ACC112 (cell line): ENCODE data around the gene TUBG1.

ENCODE experiments used
- H2AFZ ChIP-seq: fragments of 200-600 bp; sonication (generic); one replicate; pipeline ENCODE4 v1.6.0; 2017; ENCODE audit warnings: antibody characterized with exemption, low read length; ENCODE audit not compliant: unreplicated experiment
- H3K27ac ChIP-seq: fragments of 200-600 bp; sonication (generic); 2 replicates; pipeline ENCODE4 v1.5.1; 2014; ENCODE audit warnings: low read depth, mild to moderate bottlenecking, antibody characterized with exemption, low read length, moderate library complexity
- H3K27me3 ChIP-seq: fragments of 200-600 bp; sonication (generic); 2 replicates; pipeline ENCODE4 v1.6.1; 2014; ENCODE audit warnings: mild to moderate bottlenecking, antibody characterized with exemption, low read length, moderate library complexity, mixed read lengths; ENCODE audit not compliant: insufficient read depth
- H3K36me3 ChIP-seq: fragments of 200-600 bp; sonication (generic); 2 replicates; pipeline ENCODE4 v1.6.1; 2016; ENCODE audit warnings: mild to moderate bottlenecking, antibody characterized with exemption, low read length, moderate library complexity, mixed read lengths; ENCODE audit not compliant: insufficient read depth
- H3K4me1 ChIP-seq: fragments of 200-600 bp; sonication (generic); one replicate; pipeline ENCODE4 v1.6.1; 2016; ENCODE audit warnings: low read length, mixed read lengths; ENCODE audit not compliant: insufficient read depth, unreplicated experiment, control insufficient read depth
- H3K4me3 ChIP-seq: fragments of 200-600 bp; sonication (generic); 2 replicates; pipeline ENCODE4 v1.5.1; 2014; ENCODE audit warnings: mild to moderate bottlenecking, low read depth, low read length
- H3K79me2 ChIP-seq: fragments of 200-600 bp; sonication (generic); one replicate; pipeline ENCODE4 v1.6.0; 2016; ENCODE audit warnings: low read length; ENCODE audit not compliant: control insufficient read depth, unreplicated experiment, insufficient read depth

The TUBG1 gene

DNA sequence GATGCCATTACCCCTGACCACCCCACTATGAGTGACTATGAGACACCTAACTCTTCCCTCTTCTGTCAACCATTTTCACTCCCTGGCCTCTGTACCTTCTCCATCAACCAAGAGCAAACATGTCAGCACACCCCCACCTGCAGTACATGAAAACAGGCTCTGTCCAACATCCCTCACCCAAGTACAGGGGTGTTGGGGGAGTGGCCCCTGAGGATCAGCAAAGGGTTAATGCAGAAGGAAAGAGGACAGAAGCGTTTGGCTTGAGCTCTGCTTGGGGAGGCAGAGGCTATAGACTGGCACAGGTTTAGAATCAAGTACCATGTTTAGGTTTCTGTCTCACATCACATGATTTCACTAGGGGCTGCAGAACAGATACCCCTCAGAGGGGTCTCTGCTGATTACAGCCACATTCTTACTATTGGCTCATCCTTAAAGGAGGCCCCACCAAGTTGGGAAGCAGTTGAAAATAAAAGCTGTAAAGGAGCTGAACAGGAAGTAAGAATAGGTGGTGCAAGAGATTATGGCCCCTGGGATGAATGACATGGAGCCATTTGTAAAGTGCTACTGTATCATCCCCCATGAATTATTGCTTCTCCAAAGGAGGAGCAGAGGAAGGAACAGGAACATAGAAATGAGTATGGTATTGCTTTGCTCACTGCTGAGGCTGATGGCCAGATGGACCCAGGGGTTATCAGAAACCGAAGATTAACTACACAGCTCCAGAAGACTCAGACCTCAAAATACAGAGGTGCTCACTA, 29.5 kb upstream of the TUBG1 start:
- Histone ChIP-seq H3K27ac (no peak overlapping the region), H2AFZ (no peak overlapping the region), H3K27me3 (no peaks in the 10 kb centered on the region), H3K79me2 (peaks cover 20% of the 10 kb centered on the region), H3K4me1 (peaks cover 14% of the 10 kb centered on the region), H3K36me3 (peaks cover 9% of the 10 kb centered on the region; the same call in 1 of the 2 replicates), H3K4me3 (no peak overlapping the region)

DNA sequence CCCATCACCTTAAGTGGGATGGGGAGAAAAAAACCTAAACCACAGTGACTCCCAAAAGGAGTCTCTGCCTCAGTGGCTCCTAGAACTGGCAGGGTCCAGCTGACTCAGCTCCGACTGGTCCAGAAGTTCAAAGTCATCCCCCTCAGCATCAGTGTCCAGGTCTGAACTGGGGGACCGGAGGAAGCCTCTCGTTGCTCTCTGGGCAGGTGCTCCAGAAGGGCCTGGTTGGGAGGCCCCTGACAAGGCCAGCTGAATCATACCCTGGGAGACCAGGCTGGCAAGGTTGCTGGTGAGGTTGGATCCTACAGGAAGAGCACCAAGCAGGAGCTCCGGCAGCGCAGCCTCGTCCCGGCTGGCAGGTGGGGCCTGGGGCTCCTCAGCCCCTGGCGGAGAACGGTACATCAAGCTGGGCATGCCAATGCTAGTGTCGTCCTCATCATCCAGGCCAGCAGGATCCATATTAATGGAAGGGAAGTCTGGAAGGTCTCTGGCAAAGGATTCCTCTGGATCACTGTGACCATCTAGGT, 27.7 kb upstream of the TUBG1 start:
- Histone ChIP-seq H3K4me3 (no peak overlapping the region), H3K36me3 (0 out of 2 replicates have a peak, but pooled peaks cover 4% of the 10 kb centered on the region), H3K4me1 (peaks cover 3% of the 10 kb centered on the region), H3K79me2 (peaks cover 5% of the 10 kb centered on the region), H3K27me3 (no peaks in the 10 kb centered on the region), H3K27ac (no peak overlapping the region), H2AFZ (no peak overlapping the region)

DNA sequence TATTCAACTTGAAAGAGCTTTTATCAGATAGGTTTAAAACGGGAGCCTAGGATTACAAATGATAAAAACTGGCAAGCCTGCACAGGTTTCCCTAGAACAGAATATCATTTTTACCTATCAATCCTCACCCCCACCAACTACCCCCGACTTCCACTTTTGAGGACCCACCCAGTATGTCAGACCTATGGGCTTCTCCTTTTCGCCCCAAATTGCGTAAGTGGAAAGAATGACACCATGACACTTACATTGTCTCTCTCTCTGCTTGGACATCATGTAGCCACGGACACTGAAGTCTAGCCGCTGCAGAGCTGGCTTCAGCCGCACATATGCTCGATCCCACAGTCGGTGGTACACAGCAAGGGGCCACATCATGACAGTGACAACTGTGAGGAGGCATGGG, 24.6 kb upstream of the TUBG1 start:
- H3K4me1 ChIP-seq = no peaks in the 10 kb centered on the region

DNA sequence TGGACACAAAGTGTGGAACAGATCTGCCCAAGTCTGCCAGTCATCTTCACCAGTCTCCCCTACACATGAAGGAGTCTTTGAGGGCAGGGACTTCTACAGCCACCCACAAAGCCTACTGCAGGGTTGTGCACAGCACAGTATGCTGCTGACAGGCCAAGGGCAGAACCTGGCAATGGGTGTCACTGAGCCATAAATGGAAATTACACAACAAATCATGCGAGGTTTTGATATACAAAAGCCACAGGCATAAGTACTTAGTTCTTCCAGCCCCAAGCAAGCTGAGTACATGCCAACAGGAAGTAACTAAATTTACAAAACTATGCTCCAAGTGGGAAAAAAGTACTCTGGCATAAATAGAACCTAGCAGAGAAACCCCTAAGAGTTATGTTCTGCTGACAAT, 24.1 kb upstream of the TUBG1 start:
- H3K36me3 ChIP-seq = 0 out of 2 replicates have a peak, but pooled peaks cover 6% of the 10 kb centered on the region
- H3K4me3 ChIP-seq = no peak overlapping the region
- H3K4me1 ChIP-seq = no peaks in the 10 kb centered on the region
- no peak overlapping the region for H3K27ac ChIP-seq
- H2AFZ ChIP-seq = no peak overlapping the region
- H3K27me3 ChIP-seq = no peaks in the 10 kb centered on the region
- H3K79me2 ChIP-seq = no peaks in the 10 kb centered on the region

More for the DNA sequence above, 24.6 kb upstream of the TUBG1 start:
- no peak overlapping the region for H3K27ac ChIP-seq
- no peak overlapping the region for H3K4me3 ChIP-seq
- H3K36me3 ChIP-seq = 0 out of 2 replicates have a peak, but pooled peaks cover 6% of the 10 kb centered on the region
- H3K27me3 ChIP-seq = no peaks in the 10 kb centered on the region
- H3K79me2 ChIP-seq = no peaks in the 10 kb centered on the region
- no peak overlapping the region for H2AFZ ChIP-seq

DNA sequence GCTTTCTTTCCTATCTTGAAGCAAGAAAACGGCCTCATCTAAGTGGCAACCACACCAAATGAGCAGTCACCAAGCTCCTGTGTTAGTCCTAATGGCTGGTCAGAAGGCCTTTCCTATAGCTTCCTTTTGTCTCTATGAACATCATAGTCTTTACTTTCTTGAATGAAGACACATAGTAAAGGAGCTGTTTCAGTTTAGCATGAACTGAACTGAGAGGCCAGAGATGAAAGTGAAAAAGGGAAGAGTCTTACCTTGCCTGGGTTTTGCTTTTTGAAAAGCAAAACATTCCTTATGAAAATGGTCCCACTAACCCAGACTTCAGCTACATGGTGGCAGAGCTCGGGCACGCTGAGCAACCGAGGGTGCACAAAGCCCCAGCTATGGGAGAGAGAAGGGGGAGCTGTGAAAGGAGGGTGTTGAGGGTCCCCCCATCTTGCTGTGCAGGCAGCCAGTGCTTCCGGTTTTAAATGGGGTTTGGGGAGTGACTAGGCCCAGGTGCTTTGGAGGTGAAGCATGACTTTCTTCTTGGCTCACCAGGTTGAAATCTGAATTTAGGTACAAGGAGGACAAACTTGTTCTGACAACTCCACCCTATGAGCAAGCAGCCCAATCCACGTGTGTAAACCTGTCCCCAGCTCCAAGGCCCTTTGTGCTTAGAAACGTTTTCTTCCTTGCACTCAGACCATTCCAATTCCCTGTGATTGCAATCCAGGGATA, 22.8 kb upstream of the TUBG1 start:
- H3K27ac ChIP-seq = no peak overlapping the region

DNA sequence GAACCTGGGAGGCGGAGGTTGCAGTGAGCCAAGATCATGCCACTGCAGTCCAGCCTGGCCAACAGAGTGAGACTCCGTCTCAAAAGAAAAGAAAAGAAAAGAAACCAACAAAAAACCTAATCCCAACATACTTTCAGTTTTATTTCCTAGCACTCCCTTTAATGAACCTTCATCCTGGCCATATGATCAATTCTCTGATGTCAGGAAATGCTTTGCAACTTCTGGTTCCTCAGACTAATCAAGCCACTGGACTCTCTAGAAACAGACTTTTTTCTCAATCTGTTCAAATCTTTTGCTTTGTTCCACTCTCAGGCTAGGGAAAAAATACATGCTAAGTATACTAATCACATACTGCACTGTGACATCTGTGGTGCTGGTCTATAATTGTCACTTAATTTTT, 18.6 kb upstream of the TUBG1 start:
- H3K27me3 ChIP-seq = no peaks in the 10 kb centered on the region
- no peaks in the 10 kb centered on the region for H3K79me2 ChIP-seq
- no peak overlapping the region for H2AFZ ChIP-seq
- H3K36me3 ChIP-seq = peaks cover 11% of the 10 kb centered on the region; the same call in 1 of the 2 replicates
- H3K4me1 ChIP-seq = no peaks in the 10 kb centered on the region
- H3K4me3 ChIP-seq = no peak overlapping the region
- H3K27ac ChIP-seq = no peak overlapping the region

More for the DNA sequence above, 22.8 kb upstream of the TUBG1 start:
- Histone ChIP-seq H3K4me1 (no peaks in the 10 kb centered on the region), H2AFZ (no peak overlapping the region), H3K79me2 (no peaks in the 10 kb centered on the region), H3K4me3 (no peak overlapping the region), H3K27me3 (no peaks in the 10 kb centered on the region), H3K36me3 (peaks cover 15% of the 10 kb centered on the region; the same call in 1 of the 2 replicates)

DNA sequence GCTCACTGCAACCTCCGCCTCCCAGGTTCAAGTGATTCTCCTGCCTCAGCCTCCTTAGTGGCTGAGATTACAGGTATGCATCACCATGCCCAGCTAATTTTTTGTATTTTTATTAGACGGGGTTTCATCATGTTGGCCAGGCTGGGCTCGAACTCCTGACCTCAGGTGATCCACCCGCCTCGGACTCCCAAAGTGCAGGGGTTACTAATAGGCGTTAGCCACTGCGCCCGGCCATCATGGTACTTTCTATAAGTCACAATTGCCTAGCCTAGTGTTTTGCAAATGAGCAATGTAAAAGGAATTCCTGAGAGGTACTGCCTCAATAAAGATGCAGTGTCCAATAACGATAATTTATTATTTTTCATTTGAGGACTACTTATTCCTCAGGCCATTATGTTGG, 18.1 kb upstream of the TUBG1 start:
- peaks cover 11% of the 10 kb centered on the region; the same call in 1 of the 2 replicates for H3K36me3 ChIP-seq
- no peaks in the 10 kb centered on the region for H3K4me1 ChIP-seq
- H3K79me2 ChIP-seq = no peaks in the 10 kb centered on the region
- no peak overlapping the region for H3K4me3 ChIP-seq
- no peak overlapping the region for H2AFZ ChIP-seq
- no peak overlapping the region for H3K27ac ChIP-seq
- no peaks in the 10 kb centered on the region for H3K27me3 ChIP-seq

DNA sequence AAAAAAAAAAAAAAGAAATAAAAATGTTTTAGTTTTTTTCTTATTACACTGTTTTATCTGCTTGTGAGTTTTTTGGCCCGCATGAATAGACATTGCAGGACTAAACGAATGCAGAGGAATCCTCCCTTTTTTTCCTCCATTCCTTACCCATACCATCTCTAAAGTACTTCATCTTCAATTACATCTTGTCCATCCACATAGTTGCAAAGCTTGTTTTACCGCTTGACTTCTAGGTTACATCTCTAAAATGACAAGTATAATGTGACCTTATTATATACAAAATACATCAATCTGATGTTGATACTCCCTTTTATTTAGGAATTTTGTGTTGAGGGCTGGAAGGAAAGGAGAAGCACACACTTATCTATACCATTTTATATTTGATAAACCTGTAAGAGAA, 13.1 kb upstream of the TUBG1 start:
- no peak overlapping the region for H2AFZ ChIP-seq
- peaks cover 12% of the 10 kb centered on the region for H3K79me2 ChIP-seq
- H3K36me3 ChIP-seq = 0 out of 2 replicates have a peak, but pooled peaks cover 3% of the 10 kb centered on the region
- H3K27me3 ChIP-seq = no peaks in the 10 kb centered on the region
- H3K4me1 ChIP-seq = peaks cover 3% of the 10 kb centered on the region
- H3K4me3 ChIP-seq = no peak overlapping the region
- no peak overlapping the region for H3K27ac ChIP-seq

DNA sequence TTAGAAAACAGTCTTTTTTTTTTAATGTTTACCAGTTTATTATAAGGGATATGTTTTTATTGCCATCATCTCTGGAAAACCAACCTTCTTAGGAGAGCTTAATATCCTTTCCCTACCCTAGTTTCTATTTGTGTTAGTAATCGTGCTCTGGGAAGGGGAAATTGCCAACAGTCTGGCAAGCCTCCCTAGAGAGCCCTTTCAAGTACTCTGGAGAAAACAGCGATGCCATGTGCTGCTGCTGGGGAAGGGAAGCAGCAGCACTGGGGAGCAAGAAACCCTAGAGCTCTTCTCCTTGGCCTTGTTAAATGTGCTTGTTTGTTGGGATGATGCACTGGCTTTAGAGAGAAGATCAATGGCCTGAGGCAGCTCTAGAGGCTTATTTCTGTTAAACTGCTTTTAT, 10.6 kb upstream of the TUBG1 start:
- H3K27ac ChIP-seq = no peak overlapping the region
- no peak overlapping the region for H3K4me3 ChIP-seq
- H3K4me1 ChIP-seq = peaks cover 3% of the 10 kb centered on the region
- no peak overlapping the region for H2AFZ ChIP-seq
- H3K36me3 ChIP-seq = no peaks in the 10 kb centered on the region
- peaks cover 26% of the 10 kb centered on the region for H3K79me2 ChIP-seq
- no peaks in the 10 kb centered on the region for H3K27me3 ChIP-seq

DNA sequence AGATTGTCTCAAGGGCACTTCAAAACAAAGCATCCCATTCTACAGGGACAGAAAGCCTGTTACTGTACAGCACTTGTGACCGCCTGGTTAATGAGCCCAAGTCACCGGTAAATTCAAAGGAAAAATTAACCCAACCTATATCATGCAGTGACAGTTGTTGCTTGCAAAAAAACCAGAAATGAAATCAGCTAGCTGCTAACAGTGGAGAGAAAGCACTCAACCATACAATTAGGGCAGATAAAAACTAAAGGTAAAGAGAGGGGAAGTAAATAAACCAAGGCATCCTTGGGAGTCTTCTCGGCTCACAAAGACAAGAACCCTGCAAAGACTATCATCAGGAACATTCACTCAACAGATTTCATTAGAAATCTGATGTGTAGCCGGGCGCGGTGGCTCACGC, 6.2 kb upstream of the TUBG1 start:
- Histone ChIP-seq H3K36me3 (no peaks in the 10 kb centered on the region), H3K4me1 (peaks cover 7% of the 10 kb centered on the region), H2AFZ (no peak overlapping the region), H3K79me2 (peaks cover 61% of the 10 kb centered on the region), H3K27ac (no peak overlapping the region), H3K4me3 (no peak overlapping the region), H3K27me3 (no peaks in the 10 kb centered on the region)
